Pancreas (tissue), 10 donors: ENCODE data around the gene SFN. TPM values are rescaled to one million over a fixed set of nuclear protein-coding genes. Genes with fewer than 3 reads are reported as not detected.
"Not testable (repeated sequence)": the region's sequence is repeated elsewhere in the genome, so short reads cannot be mapped to it uniquely, and the experiment has no call there.

Source experiments
- ATAC-seq, 4 donors: fragments of 200-7000 bp; cut with Tn5 transposase; one replicate each; pipeline versions ENCODE4 v1.8.0 to v1.9.1; 2020; ENCODE audit warnings: mild to moderate bottlenecking in 4 of 4, moderate library complexity in 4 of 4
- DNase-seq, 6 donors: peaks; one replicate each; pipeline ENCODE4 v3.0.0-alpha.2; 2020
- FAIRE-seq: peaks from 2 replicates; lab custom pipeline; 2012; peaks lifted over from hg19 to GRCh38; lab: Jason Lieb, UNC
- H3K27ac ChIP-seq, 4 donors: fragments of 200-600 bp; sonication (generic); 1 replicate in 3 of 4; 2 replicates in 1 of 4; pipeline versions ENCODE4 v1.5.0 to v1.8.0; 2020
- H3K27me3 ChIP-seq, 4 donors: fragments of 200-600 bp; one replicate each; pipeline ENCODE4 v1.8.0; 2021
- H3K36me3 ChIP-seq, 3 donors: fragments of 200-600 bp; sonication (generic) in 1 of 3; one replicate each; pipeline versions ENCODE4 v1.5.0 to v1.8.0; 2020 to 2021
- H3K4me1 ChIP-seq, 3 donors: fragments of 200-600 bp; one replicate each; pipeline ENCODE4 v1.8.0; 2021
- H3K4me3 ChIP-seq, 4 donors: fragments of 200-600 bp; sonication (generic) in 2 of 4; one replicate each; pipeline versions ENCODE4 v1.5.0 to v1.8.0; 2020 to 2021
- H3K9me3 ChIP-seq, 4 donors: fragments of 200-600 bp; one replicate each; pipeline ENCODE4 v1.8.0; 2021
- CTCF ChIP-seq, 4 donors: fragments of 200-600 bp; sonication (generic) in 3 of 4; IDR thresholded peaks; one replicate each; pipeline versions ENCODE4 v1.5.0 to v1.8.0; 2021; ENCODE audit warnings: antibody characterized with exemption in 4 of 4
- WGBS, 2 donors: extraction: QIAGEN DNeasy Blood & Tissue Kit; methylation state at CpG; one replicate each; pipeline ENCODE4 v1.1.7; 2013; 5-methylcytosine and 5-hydroxymethylcytosine counted together
- intact Hi-C, 3 donors: fragments of 100-400 bp; cut with DNase I; formaldehyde crosslinking; loops; one replicate each; pipeline versions ENCODE4 v1.11.1 to v1.14.2; 2022
- polyA plus RNA-seq, 2 donors: library from polyadenylated mRNA; stranded (reverse); fragments of 200-250 nt; gene quantifications; one replicate each; pipeline ENCODE4 v1.2.3, GENCODE V29; 2013
- total RNA-seq, 6 donors: library from RNA; stranded (reverse); fragmentation: NEBNext Ultra II Directional in 4 of 6; extraction: Animal tissue kit (Norgen Biotek cat#: 25700) in 4 of 6; gene quantifications; one replicate each; pipeline versions ENCODE4 v1.2.1 to v1.2.4, GENCODE V29; 2021 to 2023
- donor health status: healthy with polysubstance abuse.
- donor health status: DM: no; HTN: no; CAD: no; lungs with moderate emphysema.
- donor health status: DM: no; HTN: no; CAD: no.
- donor health status: control.
- donor health status: control.
- donor health status: Bipolar disorder and iron deficiency.
- donor health status: DM: yes; HTN: yes; CAD: no.
- donor health status: DM: no; HTN: no; CAD: no.
- donor health status: DM: no; HTN: no; CAD: no.
- donor health status: DM: yes; HTN: yes; CAD: no.

The SFN gene
- total and polyA plus RNA-seq, 8 donors, result 0.28 to 1.8 (median 0.77) TPM; not detected in 1

DNA sequence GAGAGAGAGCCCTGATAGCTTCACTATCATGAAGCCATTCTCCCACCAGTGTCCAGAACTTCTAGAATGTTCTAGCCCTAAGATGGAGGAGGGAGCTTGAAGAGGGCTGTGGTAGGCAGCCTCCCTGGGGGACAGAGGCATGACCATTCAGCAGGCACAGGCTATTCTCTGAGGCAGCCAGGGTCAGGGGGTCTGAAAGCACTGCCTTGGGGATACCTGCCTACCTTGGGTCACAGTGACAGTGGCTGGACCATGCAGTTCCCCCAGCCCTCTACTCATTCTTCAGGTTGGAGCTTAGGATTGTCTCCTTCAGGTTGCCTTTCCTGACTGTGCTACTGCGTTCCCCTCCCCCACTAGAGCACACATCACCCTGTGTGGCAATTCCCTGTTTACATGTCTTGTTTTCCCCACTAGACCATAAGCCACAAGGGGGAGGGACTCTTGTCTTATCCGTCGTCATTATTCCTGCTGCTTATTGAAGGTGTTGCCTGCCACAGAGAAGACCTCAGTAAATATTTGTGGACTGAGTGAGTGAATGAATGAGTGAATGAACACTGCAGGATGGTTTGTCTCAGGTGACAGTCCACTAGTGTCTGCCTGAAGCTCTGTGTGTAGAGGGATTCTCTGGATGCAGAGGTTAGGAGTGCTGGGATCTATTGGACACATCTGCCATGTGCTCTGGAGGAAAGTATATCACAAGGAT, 31.3 kb upstream of the SFN start:
- intact Hi-C loops, result no loop called here
- H3K4me3 ChIP-seq, result no peak overlapping the region
- 63 to 69% methylated on average over 3 of the region's 3 CpGs for WGBS, 2 donors
- H3K27me3 ChIP-seq, result no peaks in the 10 kb centered on the region
- no peak for FAIRE-seq
- peaks cover 0 to 12% (median 0%) of the 10 kb centered on the region in 3 donors for H3K4me1 ChIP-seq
- no peak for ATAC-seq
- H3K27ac ChIP-seq, result no peak overlapping the region
- no peaks in the 10 kb centered on the region for H3K9me3 ChIP-seq
- peaks cover 0 to 21% (median 0%) of the 10 kb centered on the region in 3 donors for H3K36me3 ChIP-seq
- no peak for DNase-seq
- no peak for TF ChIP-seq CTCF (IDR thresholded peaks at IDR 0.05)

GRCh38 chr1:26832249-26832960, 30.5 kb upstream of the SFN start:
- ATAC-seq, result no peak
- Histone ChIP-seq H3K4me1 (peaks cover 0 to 11% (median 0%) of the 10 kb centered on the region in 3 donors), H3K27ac (no peak overlapping the region), H3K9me3 (no peaks in the 10 kb centered on the region), H3K27me3 (no peaks in the 10 kb centered on the region), H3K4me3 (no peak overlapping the region), H3K36me3 (peaks cover 0 to 21% (median 0%) of the 10 kb centered on the region in 3 donors)
- WGBS, 2 donors, result 85 to 86% methylated on average over 16 of the region's 16 CpGs
- no peak for TF ChIP-seq CTCF (IDR thresholded peaks at IDR 0.05)
- intact Hi-C loops, result no loop called here
- no peak for DNase-seq
- no peak for FAIRE-seq

DNA sequence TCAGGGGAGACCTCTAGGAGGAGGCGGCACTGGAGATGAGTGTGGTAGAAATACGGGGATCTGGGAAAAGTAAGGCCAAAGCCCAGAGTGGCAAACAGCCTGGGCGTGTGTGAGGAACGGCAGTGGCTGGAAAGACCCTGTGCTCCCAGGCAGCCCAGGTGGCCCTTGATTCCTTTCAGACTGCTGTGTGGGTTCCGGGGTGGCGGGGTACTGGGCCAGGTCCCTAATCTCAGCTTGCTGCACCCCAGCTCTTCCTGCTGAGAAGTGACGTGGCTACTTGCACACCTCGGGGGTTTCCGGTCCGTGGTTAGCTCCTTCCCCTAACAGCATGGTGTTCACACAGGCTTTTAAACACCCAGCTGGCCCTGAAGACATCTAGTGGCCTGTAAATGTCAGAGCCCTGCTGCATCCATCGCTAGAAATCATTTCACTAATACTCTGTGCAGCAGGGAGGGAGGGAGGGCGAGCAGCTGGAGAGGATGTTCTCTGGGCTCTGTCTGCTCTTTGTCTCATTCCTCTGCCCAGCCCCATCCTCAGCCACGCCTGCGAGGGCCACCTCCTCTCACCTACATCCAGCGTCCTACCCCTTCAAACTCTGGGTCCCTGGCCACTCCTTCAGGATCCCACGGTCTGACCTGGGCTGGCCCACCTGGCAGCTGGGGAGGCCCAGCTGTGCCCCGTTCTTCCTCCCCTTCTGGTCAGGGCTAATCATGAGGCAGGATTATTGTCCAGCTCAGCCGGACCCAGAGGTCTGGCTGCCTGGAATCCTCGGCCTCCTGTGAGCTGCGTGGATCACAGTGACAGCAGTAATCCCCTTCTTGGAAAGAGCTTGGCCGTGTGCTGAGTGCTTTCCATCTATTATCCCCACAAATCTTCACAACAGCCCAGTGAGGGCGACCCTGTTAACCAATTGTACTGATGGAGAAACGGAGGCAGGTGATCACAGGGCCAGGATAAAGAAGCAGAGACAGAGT, 29.2 kb upstream of the SFN start:
- no peaks in the 10 kb centered on the region for H3K9me3 ChIP-seq
- H3K27me3 ChIP-seq, result no peaks in the 10 kb centered on the region
- H3K27ac ChIP-seq, result no peak overlapping the region
- H3K4me1 ChIP-seq, result no peaks in the 10 kb centered on the region
- intact Hi-C loops, result no loop called here
- DNase-seq, result no peak
- no peak for TF ChIP-seq CTCF (IDR thresholded peaks at IDR 0.05)
- ATAC-seq, result peak in 2 of 4 donors; percentile 38 to 41
- H3K4me3 ChIP-seq, result no peak overlapping the region
- H3K36me3 ChIP-seq, result peaks cover 0 to 21% (median 0%) of the 10 kb centered on the region in 3 donors
- 87 to 92% methylated on average over 23 of the region's 23 CpGs for WGBS, 2 donors
- no peak for FAIRE-seq

DNA sequence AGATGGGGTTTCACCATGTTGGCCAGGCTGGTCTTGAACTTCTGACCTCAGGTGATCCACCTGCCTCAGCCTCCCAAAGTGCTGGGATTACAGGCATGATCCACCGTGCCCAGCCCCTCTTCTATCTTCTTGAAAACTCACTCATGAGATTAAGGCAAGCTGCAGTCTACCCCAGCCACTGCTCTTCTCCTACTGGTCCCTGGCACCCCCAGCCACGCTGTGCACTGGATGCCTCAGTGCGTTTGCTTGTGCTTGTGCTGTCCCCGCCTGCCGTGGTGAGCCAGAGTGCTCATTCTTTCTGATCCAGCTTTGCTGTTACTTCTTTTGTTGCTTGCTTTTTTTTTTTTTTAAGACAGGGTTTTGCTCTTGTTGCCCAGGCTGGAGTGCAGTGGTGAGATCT, 25.3 kb upstream of the SFN start:
- H3K27ac ChIP-seq, H3K4me1 ChIP-seq, H3K9me3 ChIP-seq, intact Hi-C loops, ATAC-seq, H3K27me3 ChIP-seq, H3K4me3 ChIP-seq, FAIRE-seq, DNase-seq: not testable (repeated sequence)
- WGBS, 2 donors, result 94 to 95% methylated on average over 5 of the region's 5 CpGs
- peaks cover 0 to 18% (median 0%) of the 10 kb centered on the region in 3 donors for H3K36me3 ChIP-seq
